Measurements from ENCODE around the gene PWP2. TPM values are rescaled to one million over a fixed set of nuclear protein-coding genes. Genes with fewer than 3 reads are reported as not detected.

Gene PWP2
- total RNA-seq, 2 donors from 2014 or later: 40.4 to 42.0 TPM

- Mint-ChIP-seq H3K4me3 (no peak overlapping the region), H3K36me3 (ENCODE audit: low read depth) (peaks cover 96% of the 10 kb centered on the region)
- no peak for ATAC-seq (replicated peaks)
These were observed 32.8 kb upstream of the PWP2 start for GRCh38 chr21:44074315-44074958.

GRCh38 chr21:44076316-44076715 is 30.9 kb upstream of the PWP2 start:
- Mint-ChIP-seq H3K36me3 (ENCODE audit: low read depth) (peaks cover 96% of the 10 kb centered on the region), H3K27me3 (no peaks in the 10 kb centered on the region), H3K27ac (peak overlapping the region; percentile 89), H3K4me1 (peaks cover 29% of the 10 kb centered on the region), H3K4me3 (peak overlapping the region; percentile 65), H3K9me3 (no peaks in the 10 kb centered on the region)
- ATAC-seq (replicated peaks): peak; percentile 83

More at GRCh38 chr21:44074315-44074958, 32.8 kb upstream of the PWP2 start:
- Mint-ChIP-seq H3K27me3 (no peaks in the 10 kb centered on the region), H3K9me3 (no peaks in the 10 kb centered on the region), H3K27ac (peak overlapping the region; percentile 59), H3K4me1 (peaks cover 25% of the 10 kb centered on the region)

- peaks cover 47% of the 10 kb centered on the region for H3K4me1 Mint-ChIP-seq
- H3K9me3 Mint-ChIP-seq: no peaks in the 10 kb centered on the region
- peak overlapping the region; percentile 21 for H3K27ac Mint-ChIP-seq
- peaks cover 98% of the 10 kb centered on the region for H3K36me3 Mint-ChIP-seq (ENCODE audit: low read depth)
- peak; percentile 65 for ATAC-seq (replicated peaks)
- H3K27me3 Mint-ChIP-seq: no peaks in the 10 kb centered on the region
- peak overlapping the region; percentile 63 for H3K4me3 Mint-ChIP-seq
These were observed 28.7 kb upstream of the PWP2 start for GRCh38 chr21:44078411-44078981.

- H3K9me3 Mint-ChIP-seq: no peaks in the 10 kb centered on the region
- H3K27me3 Mint-ChIP-seq: no peaks in the 10 kb centered on the region
- H3K27ac Mint-ChIP-seq: peak overlapping the region; percentile 21
- H3K4me3 Mint-ChIP-seq: peak overlapping the region; percentile 63
- peaks cover 48% of the 10 kb centered on the region for H3K4me1 Mint-ChIP-seq
- H3K36me3 Mint-ChIP-seq (ENCODE audit: low read depth): peaks cover 98% of the 10 kb centered on the region
- no peak for ATAC-seq (replicated peaks)
These were observed 27.8 kb upstream of the PWP2 start for GRCh38 chr21:44079446-44079845.

- Mint-ChIP-seq H3K4me1 (peaks cover 52% of the 10 kb centered on the region), H3K27ac (peak overlapping the region; percentile 57), H3K9me3 (no peaks in the 10 kb centered on the region), H3K27me3 (no peaks in the 10 kb centered on the region), H3K36me3 (ENCODE audit: low read depth) (peaks cover 98% of the 10 kb centered on the region), H3K4me3 (no peak overlapping the region)
- ATAC-seq (replicated peaks): no peak
These were observed 27.4 kb upstream of the PWP2 start for GRCh38 chr21:44079846-44080245.

GRCh38 chr21:44082648-44083440 is 24.4 kb upstream of the PWP2 start:
- peak overlapping the region; percentile 94 for H3K27ac Mint-ChIP-seq
- H3K36me3 Mint-ChIP-seq (ENCODE audit: low read depth): peaks cover 100% of the 10 kb centered on the region
- H3K4me3 Mint-ChIP-seq: peak overlapping the region; percentile 81
- H3K9me3 Mint-ChIP-seq: no peaks in the 10 kb centered on the region
- no peaks in the 10 kb centered on the region for H3K27me3 Mint-ChIP-seq
- H3K4me1 Mint-ChIP-seq: peaks cover 61% of the 10 kb centered on the region
- ATAC-seq (replicated peaks): no peak

GRCh38 chr21:44083631-44084291 is 23.4 kb upstream of the PWP2 start:
- H3K27me3 Mint-ChIP-seq: no peaks in the 10 kb centered on the region
- H3K9me3 Mint-ChIP-seq: no peaks in the 10 kb centered on the region
- peaks cover 100% of the 10 kb centered on the region for H3K36me3 Mint-ChIP-seq (ENCODE audit: low read depth)
- peak overlapping the region; percentile 94 for H3K27ac Mint-ChIP-seq
- H3K4me3 Mint-ChIP-seq: peak overlapping the region; percentile 81
- ATAC-seq (replicated peaks): peak; percentile 90
- H3K4me1 Mint-ChIP-seq: peaks cover 63% of the 10 kb centered on the region

GRCh38 chr21:44084496-44085241 is 22.5 kb upstream of the PWP2 start:
- H3K4me1 Mint-ChIP-seq: peaks cover 67% of the 10 kb centered on the region
- H3K4me3 Mint-ChIP-seq: peak overlapping the region; percentile 81
- peak; percentile 15 for ATAC-seq (replicated peaks)
- H3K9me3 Mint-ChIP-seq: no peaks in the 10 kb centered on the region
- H3K27ac Mint-ChIP-seq: peak overlapping the region; percentile 94
- peaks cover 100% of the 10 kb centered on the region for H3K36me3 Mint-ChIP-seq (ENCODE audit: low read depth)
- H3K27me3 Mint-ChIP-seq: no peaks in the 10 kb centered on the region

GRCh38 chr21:44085491-44086321 is 21.5 kb upstream of the PWP2 start:
- H3K4me1 Mint-ChIP-seq: peaks cover 71% of the 10 kb centered on the region
- peaks cover 100% of the 10 kb centered on the region for H3K36me3 Mint-ChIP-seq (ENCODE audit: low read depth)
- no peaks in the 10 kb centered on the region for H3K27me3 Mint-ChIP-seq
- H3K9me3 Mint-ChIP-seq: no peaks in the 10 kb centered on the region
- H3K27ac Mint-ChIP-seq: peak overlapping the region; percentile 94
- no peak for ATAC-seq (replicated peaks)
- peak overlapping the region; percentile 81 for H3K4me3 Mint-ChIP-seq

- no peaks in the 10 kb centered on the region for H3K9me3 Mint-ChIP-seq
- peak overlapping the region; percentile 81 for H3K4me3 Mint-ChIP-seq
- peaks cover 100% of the 10 kb centered on the region for H3K36me3 Mint-ChIP-seq (ENCODE audit: low read depth)
- ATAC-seq (replicated peaks): no peak
- H3K27me3 Mint-ChIP-seq: no peaks in the 10 kb centered on the region
- peak overlapping the region; percentile 94 for H3K27ac Mint-ChIP-seq
- peaks cover 65% of the 10 kb centered on the region for H3K4me1 Mint-ChIP-seq
These were observed 20.4 kb upstream of the PWP2 start for GRCh38 chr21:44086636-44087425.

- Mint-ChIP-seq H3K27me3 (no peaks in the 10 kb centered on the region), H3K27ac (peak overlapping the region; percentile 94), H3K4me3 (peak overlapping the region; percentile 47), H3K9me3 (no peaks in the 10 kb centered on the region), H3K36me3 (ENCODE audit: low read depth) (peaks cover 100% of the 10 kb centered on the region), H3K4me1 (peaks cover 56% of the 10 kb centered on the region)
- ATAC-seq (replicated peaks): no peak
These were observed 19.5 kb upstream of the PWP2 start for GRCh38 chr21:44087426-44088400.

- H3K9me3 Mint-ChIP-seq: no peaks in the 10 kb centered on the region
- peaks cover 100% of the 10 kb centered on the region for H3K36me3 Mint-ChIP-seq (ENCODE audit: low read depth)
- no peak for ATAC-seq (replicated peaks)
- peak overlapping the region; percentile 94 for H3K27ac Mint-ChIP-seq
- peaks cover 50% of the 10 kb centered on the region for H3K4me1 Mint-ChIP-seq
- H3K27me3 Mint-ChIP-seq: no peaks in the 10 kb centered on the region
- H3K4me3 Mint-ChIP-seq: no peak overlapping the region
These were observed 18.8 kb upstream of the PWP2 start for GRCh38 chr21:44088401-44088780.
